Ishikawa (cell line): ENCODE data around the gene BOLA3.

Experiments
- CEBPB ChIP-seq: IDR thresholded peaks from 2 replicates; pipeline ENCODE4 v1.6.1; 2012
- EP300 ChIP-seq: IDR thresholded peaks from 2 replicates; pipeline ENCODE4 v1.6.1; 2012; ENCODE audit warnings: borderline replicate concordance
- YY1 ChIP-seq: IDR thresholded peaks from 2 replicates; pipeline ENCODE4 v1.6.1; 2012; ENCODE audit warnings: low read depth
- ZBTB7A ChIP-seq: IDR thresholded peaks from 2 replicates; pipeline ENCODE4 v1.6.1; 2012; ENCODE audit warnings: low read depth

DNA sequence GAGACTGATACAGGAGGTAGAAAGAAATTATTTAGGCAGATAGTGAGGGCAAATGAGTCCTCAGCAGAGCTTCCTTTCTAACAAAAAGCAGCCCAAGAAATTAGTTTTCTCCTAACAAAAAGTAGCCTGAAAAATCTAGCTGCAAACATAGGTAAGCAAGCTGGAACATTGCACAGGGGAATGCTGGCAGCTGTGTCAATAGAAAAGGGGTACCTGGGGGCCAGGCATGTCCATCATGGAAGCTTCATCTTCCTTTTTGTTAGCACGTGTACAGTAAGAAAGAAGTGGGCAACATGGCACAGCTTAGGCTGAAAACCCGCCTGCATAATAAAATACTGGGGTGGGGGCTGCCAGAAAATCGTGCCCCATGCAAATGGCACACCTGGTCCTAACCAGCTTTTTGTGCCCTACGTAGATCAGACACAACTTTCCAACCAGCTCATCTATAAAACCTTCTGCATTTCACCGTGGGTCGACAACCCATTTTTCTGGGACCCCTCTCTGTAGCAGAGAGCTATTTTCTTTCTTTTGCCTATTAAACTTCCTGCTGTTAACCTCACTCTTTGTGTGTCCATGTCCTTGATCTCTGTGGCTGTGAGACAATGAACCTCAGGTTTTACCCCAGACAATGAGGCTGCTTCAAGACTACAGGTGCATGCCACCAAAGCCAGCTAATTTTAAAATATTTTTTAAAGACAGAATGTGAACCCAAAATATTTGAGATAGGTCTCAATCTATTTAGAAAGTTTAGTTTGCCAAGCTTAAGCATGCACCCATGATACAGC, 44.1 kb upstream of the BOLA3 start:
- TF ChIP-seq EP300: no peak
- TF ChIP-seq ZBTB7A: no peak
- no peak for TF ChIP-seq YY1
- no peak for TF ChIP-seq CEBPB
